Astrocyte (in vitro differentiated cells and primary cell): ENCODE measurements around the gene TTBK1.

Source experiments
- EZH2 ChIP-seq: IDR thresholded peaks from 2 replicates; pipeline ENCODE4 v1.6.1; 2012; ENCODE audit warnings: mild to moderate bottlenecking, low read length, inconsistent platforms; ENCODE audit not compliant: insufficient read depth
- TF ChIP-seq, protein P1 (sequence below): IDR thresholded peaks from 2 replicates; pipeline ENCODE4 v1.5.1; 2011; ENCODE audit warnings: low read depth, mild to moderate bottlenecking, inconsistent platforms, low read length, moderate library complexity; ENCODE audit not compliant: insufficient read depth

DNA sequence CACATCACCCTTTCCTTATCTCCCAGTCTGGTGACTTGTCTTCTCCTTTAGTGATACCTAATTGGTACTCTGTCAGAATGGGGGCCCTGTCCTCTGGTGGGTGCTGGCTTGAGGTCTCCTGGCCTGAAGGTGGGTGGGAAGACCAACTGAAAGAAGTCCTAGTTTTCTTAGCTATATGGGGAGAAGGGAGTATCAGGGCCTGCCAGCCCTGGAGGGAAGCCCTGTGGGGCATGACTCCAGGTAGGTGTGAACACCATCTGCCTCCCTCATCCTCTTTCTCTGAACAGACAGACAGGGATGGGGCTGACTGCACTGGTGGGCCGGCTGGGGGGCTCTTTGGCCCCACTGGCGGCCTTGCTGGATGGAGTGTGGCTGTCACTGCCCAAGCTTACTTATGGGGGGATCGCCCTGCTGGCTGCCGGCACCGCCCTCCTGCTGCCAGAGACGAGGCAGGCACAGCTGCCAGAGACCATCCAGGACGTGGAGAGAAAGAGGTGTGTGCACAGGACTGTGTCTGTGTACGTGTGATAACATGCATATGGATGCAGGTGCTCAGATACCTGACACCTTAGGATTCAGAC lies 60.6 kb downstream of the TTBK1 start:
- TF ChIP-seq, protein P1, sequence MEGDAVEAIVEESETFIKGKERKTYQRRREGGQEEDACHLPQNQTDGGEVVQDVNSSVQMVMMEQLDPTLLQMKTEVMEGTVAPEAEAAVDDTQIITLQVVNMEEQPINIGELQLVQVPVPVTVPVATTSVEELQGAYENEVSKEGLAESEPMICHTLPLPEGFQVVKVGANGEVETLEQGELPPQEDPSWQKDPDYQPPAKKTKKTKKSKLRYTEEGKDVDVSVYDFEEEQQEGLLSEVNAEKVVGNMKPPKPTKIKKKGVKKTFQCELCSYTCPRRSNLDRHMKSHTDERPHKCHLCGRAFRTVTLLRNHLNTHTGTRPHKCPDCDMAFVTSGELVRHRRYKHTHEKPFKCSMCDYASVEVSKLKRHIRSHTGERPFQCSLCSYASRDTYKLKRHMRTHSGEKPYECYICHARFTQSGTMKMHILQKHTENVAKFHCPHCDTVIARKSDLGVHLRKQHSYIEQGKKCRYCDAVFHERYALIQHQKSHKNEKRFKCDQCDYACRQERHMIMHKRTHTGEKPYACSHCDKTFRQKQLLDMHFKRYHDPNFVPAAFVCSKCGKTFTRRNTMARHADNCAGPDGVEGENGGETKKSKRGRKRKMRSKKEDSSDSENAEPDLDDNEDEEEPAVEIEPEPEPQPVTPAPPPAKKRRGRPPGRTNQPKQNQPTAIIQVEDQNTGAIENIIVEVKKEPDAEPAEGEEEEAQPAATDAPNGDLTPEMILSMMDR: no peak
- TF ChIP-seq EZH2: no peak
